K562 (cell line): ENCODE results near the gene FRRS1L. TPM values are rescaled to one million over a fixed set of nuclear protein-coding genes. Genes with fewer than 3 reads are reported as not detected.

ENCODE experiments used
- DACH1 ChIP-seq: fragments of 450-650 bp; IDR thresholded peaks from 2 replicates; pipeline ENCODE4 v1.6.1; 2018; ENCODE audit not compliant: partially characterized antibody
- KLF10 ChIP-seq: fragments of 250-450 bp; sonication (Bioruptor Pico); IDR thresholded peaks from 2 replicates; pipeline ENCODE4 v1.6.1; 2021; ENCODE audit warnings: matching md5 sums
- MTA2 ChIP-seq: fragments of 450-650 bp; IDR thresholded peaks from 2 replicates; pipeline ENCODE4 v1.6.1; 2016; ENCODE audit warnings: low read depth
- NCOA2 ChIP-seq, 2 experiments: fragments of 450-650 bp; IDR thresholded peaks; 2 replicates each; pipeline ENCODE4 v1.6.1; 2018; ENCODE audit warnings: mild to moderate bottlenecking in 2 of 2, moderate library complexity in 1 of 2; ENCODE audit not compliant: partially characterized antibody in 2 of 2
- NR1H2 ChIP-seq: sonication (generic); formaldehyde crosslinking; IDR thresholded peaks from 2 replicates; pipeline ENCODE4 v1.4.0; 2020; ENCODE audit warnings: mild to moderate bottlenecking, missing genetic modification reagents
- PHTF2 ChIP-seq: fragments of 250-450 bp; sonication (Bioruptor Pico); IDR thresholded peaks from 2 replicates; pipeline ENCODE4 v1.5.0; 2021; ENCODE audit warnings: mild to moderate bottlenecking
- RBM15 ChIP-seq: fragments of 200-400 bp; formaldehyde crosslinking; IDR thresholded peaks from 2 replicates; pipeline ENCODE4 v1.6.1; 2018; ENCODE audit warnings: mild to moderate bottlenecking, low read length, moderate library complexity; ENCODE audit not compliant: insufficient read depth
- SPI1 ChIP-seq: IDR thresholded peaks from 2 replicates; pipeline ENCODE4 v1.6.1; 2011; ENCODE audit warnings: low read depth, low read length, control low read depth, borderline replicate concordance
- STAT5B ChIP-seq: fragments of 250-450 bp; sonication (Bioruptor Pico); IDR thresholded peaks from 2 replicates; pipeline ENCODE4 v1.8.0; 2021; ENCODE audit warnings: mild to moderate bottlenecking, inconsistent platforms
- TAF9B ChIP-seq: fragments of 450-650 bp; IDR thresholded peaks from 2 replicates; pipeline ENCODE4 v1.6.1; 2018; ENCODE audit warnings: mild to moderate bottlenecking; ENCODE audit not compliant: partially characterized antibody
- ZNF583 ChIP-seq: fragments of 250-450 bp; sonication (Bioruptor Pico); IDR thresholded peaks from 2 replicates; pipeline ENCODE4 v1.4.0; 2020
- ZNF717 ChIP-seq: fragments of 250-450 bp; sonication (Bioruptor Pico); IDR thresholded peaks from 2 replicates; pipeline ENCODE4 v1.5.0; 2021
- polyA plus RNA-seq, 8 experiments: library from polyadenylated mRNA; depleted of rRNA in 4 of 8; stranded (reverse) in 5 of 8; unstranded in 3 of 8; fragments of >200 nt; fragmentation: Nextera tagmentation in 2 of 8; fragmentation: Illumina TruSeq in 1 of 8; extraction: Ambion mirVana in 2 of 8; extraction: Trizol in 1 of 8; gene quantifications; 2 replicates each; pipeline versions ENCODE4 v1.2.1 to v1.2.3, GENCODE V29; 2011 to 2014; ENCODE audit warnings: inconsistent platforms in 1 of 8, missing spikeins in 1 of 8
- total RNA-seq, 7 experiments: library from RNA; depleted of rRNA in 6 of 7; stranded (reverse); fragments of >200 nt in 6 of 7; fragmentation: Illumina TruSeq in 2 of 7; extraction: Trizol in 2 of 7; gene quantifications; 2 replicates each; pipeline versions ENCODE4 v1.2.1 to v1.2.3, GENCODE V29; 2011 to 2021; ENCODE audit warnings: low replicate concordance in 1 of 7
- TF ChIP-seq, protein P1 (sequence below), 2 experiments: fragments of 450-650 bp; IDR thresholded peaks; 2 replicates each; pipeline ENCODE4 v1.6.1; 2016; ENCODE audit warnings: mild to moderate bottlenecking in 2 of 2, borderline replicate concordance in 1 of 2, low read depth in 1 of 2, moderate library complexity in 1 of 2
- TF ChIP-seq, protein P2 (sequence below), 3 experiments: fragments of 200-800 bp in 1 of 3; sonication (Bioruptor generic) in 1 of 3; sonication (generic) in 1 of 3; formaldehyde crosslinking in 1 of 3; IDR thresholded peaks; 2 replicates each; pipeline versions ENCODE4 v1.6.1 to v1.8.0; 2016 to 2022; ENCODE audit warnings: mild to moderate bottlenecking in 2 of 3, missing compliant biosample characterization in 2 of 3, missing genetic modification characterization in 2 of 3, missing genetic modification reagents in 1 of 3
- TF ChIP-seq, protein P3 (sequence below): conservative IDR thresholded peaks from 2 replicates; pipeline ENCODE4 v1.6.1; 2011; ENCODE audit warnings: low read depth, mild to moderate bottlenecking, low read length; ENCODE audit not compliant: control insufficient read depth

FRRS1L gene
- total and polyA plus RNA-seq, 9 of the 15 experiments (the other 6 are each of a cell fraction or from before 2014, with no cell fraction given) = under 0.01 to 0.04 (median 0.03) TPM; not detected in 5

DNA sequence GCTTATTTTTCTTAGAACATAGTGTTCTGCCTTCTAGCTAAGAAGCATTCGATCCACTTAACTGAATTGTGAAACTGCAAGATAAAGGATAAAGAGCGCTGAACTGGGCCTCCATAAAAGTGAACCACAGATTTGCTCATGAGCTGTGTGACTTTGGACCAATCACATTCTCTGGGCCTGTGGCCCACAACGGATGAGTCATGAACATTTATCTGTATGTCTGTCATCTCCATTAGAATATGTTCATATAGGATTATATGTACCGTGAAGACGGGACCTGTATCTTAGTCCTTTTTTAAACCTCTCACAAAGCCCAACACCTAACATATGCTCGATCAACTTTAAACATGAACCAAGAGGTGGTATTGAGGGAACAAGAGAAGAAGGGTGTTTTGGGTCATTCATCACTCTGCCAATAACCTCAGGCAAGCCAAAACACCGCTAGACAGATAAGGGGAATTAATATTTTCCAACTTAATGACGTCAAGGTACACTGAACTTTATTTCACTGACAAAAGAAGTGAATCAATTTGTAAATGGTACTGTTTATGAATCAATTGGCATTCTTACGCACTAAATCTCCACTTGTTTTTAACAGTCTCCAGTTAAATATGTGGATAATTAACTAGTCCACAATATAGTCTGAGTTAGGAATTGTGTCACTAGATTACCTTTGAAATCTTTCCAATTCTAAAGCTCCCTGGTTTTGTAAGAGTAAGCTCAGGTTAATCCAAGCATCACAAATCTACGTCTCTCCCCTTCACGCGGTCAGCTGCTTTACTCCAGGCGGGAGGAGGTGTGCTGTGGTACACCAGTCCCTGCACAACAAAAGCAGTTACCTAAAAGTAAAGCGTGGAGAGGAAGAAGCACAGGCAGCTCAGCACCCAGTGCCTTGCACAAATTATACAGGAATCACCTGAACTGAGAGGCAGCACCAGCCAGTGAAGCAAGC, 48.9 kb downstream of the FRRS1L start (continued):
- TF ChIP-seq, protein P1, sequence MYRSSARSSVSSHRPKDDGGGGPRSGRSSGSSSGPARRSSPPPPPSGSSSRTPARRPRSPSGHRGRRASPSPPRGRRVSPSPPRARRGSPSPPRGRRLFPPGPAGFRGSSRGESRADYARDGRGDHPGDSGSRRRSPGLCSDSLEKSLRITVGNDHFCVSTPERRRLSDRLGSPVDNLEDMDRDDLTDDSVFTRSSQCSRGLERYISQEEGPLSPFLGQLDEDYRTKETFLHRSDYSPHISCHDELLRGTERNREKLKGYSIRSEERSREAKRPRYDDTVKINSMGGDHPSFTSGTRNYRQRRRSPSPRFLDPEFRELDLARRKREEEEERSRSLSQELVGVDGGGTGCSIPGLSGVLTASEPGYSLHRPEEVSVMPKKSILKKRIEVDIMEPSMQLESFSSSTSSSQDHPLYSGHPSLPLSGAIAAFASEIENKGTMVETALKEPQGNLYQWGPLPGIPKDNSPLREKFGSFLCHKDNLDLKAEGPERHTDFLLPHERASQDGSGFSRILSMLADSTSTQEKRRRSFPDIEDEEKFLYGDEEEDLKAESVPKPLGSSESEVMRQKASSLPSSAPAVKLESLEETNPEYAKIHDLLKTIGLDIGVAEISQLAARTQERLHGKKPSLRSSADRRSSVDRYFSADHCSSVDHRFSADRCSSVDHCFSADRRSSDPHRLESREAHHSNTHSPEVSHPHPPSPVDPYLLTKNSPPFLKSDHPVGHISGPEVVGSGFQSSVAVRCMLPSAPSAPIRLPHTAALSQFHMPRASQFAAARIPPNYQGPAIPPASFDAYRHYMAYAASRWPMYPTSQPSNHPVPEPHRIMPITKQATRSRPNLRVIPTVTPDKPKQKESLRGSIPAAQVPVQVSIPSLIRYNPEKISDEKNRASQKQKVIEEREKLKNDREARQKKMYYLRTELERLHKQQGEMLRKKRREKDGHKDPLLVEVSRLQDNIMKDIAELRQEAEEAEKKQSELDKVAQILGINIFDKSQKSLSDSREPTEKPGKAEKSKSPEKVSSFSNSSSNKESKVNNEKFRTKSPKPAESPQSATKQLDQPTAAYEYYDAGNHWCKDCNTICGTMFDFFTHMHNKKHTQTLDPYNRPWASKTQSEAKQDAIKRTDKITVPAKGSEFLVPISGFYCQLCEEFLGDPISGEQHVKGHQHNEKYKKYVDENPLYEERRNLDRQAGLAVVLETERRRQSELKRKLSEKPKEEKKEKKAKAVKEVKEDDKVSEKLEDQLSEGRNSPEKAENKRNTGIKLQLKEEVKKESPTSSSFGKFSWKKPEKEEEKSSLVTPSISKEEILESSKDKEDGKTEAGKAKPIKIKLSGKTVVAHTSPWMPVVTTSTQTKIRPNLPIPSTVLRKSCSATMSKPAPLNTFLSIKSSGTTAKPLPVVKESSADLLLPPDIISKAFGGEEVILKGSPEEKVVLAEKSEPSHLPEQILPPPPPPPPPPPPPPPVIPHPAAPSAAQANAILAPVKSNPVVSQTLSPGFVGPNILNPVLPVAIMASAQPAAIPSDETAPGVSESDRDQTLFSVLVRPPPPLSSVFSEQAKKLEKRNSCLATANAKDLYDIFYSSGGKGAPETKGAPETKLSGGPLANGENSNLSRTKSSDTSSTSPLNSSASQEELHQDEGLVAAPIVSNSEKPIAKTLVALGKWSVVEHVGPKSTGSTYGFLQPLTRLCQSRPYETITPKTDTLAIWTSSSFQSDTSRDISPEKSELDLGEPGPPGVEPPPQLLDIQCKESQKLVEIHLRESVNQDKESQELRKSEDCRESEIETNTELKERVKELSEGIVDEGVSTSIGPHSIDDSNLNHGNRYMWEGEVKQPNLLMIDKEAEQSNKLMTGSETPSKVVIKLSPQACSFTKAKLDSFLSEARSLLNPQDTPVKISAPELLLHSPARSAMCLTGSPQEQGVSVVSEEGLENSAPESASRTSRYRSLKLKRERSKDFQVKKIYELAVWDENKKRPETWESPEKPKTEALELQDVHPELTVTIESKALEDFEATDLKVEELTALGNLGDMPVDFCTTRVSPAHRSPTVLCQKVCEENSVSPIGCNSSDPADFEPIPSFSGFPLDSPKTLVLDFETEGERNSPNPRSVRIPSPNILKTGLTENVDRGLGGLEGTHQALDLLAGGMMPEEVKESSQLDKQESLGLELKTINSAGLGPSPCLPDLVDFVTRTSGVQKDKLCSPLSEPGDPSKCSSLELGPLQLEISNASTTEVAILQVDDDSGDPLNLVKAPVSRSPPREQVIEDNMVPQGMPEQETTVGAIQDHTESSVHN (IDR thresholded peaks at IDR 0.05; ENCODE audit: borderline replicate concordance in 1 of 2, low read depth in 1 of 2) = no peak
- TF ChIP-seq, protein P2, sequence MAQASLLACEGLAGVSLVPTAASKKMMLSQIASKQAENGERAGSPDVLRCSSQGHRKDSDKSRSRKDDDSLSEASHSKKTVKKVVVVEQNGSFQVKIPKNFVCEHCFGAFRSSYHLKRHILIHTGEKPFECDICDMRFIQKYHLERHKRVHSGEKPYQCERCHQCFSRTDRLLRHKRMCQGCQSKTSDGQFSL (CRISPR knock-in tag; IDR thresholded peaks at IDR 0.05) = no peak
- TF ChIP-seq, protein P2 (tag; IDR thresholded peaks at IDR 0.05) = no peak
- no peak for TF ChIP-seq TAF9B
- TF ChIP-seq NCOA2 (IDR thresholded peaks at IDR 0.05; ENCODE audit: partially characterized antibody in 2 of 2) = no peak
- TF ChIP-seq SPI1 = no peak
- TF ChIP-seq, protein P3, sequence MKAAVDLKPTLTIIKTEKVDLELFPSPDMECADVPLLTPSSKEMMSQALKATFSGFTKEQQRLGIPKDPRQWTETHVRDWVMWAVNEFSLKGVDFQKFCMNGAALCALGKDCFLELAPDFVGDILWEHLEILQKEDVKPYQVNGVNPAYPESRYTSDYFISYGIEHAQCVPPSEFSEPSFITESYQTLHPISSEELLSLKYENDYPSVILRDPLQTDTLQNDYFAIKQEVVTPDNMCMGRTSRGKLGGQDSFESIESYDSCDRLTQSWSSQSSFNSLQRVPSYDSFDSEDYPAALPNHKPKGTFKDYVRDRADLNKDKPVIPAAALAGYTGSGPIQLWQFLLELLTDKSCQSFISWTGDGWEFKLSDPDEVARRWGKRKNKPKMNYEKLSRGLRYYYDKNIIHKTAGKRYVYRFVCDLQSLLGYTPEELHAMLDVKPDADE = no peak
- TF ChIP-seq ZNF583 (CRISPR knock-in tag) = no peak
- no peak for TF ChIP-seq ZNF717 (CRISPR knock-in tag)
- no peak for TF ChIP-seq STAT5B (CRISPR knock-in tag)
- no peak for TF ChIP-seq DACH1
- TF ChIP-seq RBM15 = no peak
- TF ChIP-seq PHTF2 = no peak
- no peak for TF ChIP-seq KLF10 (CRISPR knock-in tag)
- TF ChIP-seq NR1H2 (CRISPR knock-in tag) = no peak
- no peak for TF ChIP-seq MTA2
